Stimulated activated CD8-positive, alpha-beta memory T cell treated with anti-CD3 and anti-CD28 coated beads, Interleukin-15, amount 100 ng/mL, for 1 hour (primary cell): Measurements from ENCODE around the gene CRB2.
"Not testable (repeated sequence)": the region's sequence is repeated elsewhere in the genome, so short reads cannot be mapped to it uniquely, and the experiment has no call there.

Experiments
- DNase-seq: peaks from one replicate; pipeline ENCODE4 v3.0.0-alpha.2; 2020; ENCODE audit warnings: low read depth

CRB2 gene

DNA sequence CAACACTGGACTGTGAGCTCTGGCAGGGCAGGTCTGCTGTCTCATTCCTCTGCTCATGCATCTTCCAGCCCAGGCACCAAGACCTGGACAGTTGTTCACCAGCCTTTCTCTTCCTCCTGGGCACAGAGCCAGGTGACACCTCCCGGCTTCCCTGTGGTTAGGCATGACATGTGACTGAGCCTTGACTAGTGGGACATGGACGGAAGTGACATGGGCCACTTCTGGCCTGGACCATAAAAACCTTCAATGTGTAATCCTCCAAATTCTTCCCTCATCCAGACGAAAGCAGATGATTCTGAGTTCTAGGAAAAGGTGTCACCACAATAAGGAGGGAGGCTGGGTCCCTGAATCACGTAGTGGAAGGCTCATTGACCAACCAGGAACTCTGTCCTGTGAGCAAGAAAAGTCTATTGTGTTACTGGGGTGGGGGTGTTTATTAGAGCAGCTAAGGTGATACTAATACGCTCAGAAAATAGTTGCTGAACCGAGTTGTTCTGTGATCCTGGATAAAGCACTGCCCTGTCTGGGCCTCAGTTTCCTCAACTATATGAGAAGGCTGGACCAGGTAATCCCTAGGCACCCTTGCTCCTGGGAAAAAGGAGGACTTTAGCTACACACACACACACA, 26.6 kb upstream of the CRB2 start:
- DNase-seq, result no peak

DNA sequence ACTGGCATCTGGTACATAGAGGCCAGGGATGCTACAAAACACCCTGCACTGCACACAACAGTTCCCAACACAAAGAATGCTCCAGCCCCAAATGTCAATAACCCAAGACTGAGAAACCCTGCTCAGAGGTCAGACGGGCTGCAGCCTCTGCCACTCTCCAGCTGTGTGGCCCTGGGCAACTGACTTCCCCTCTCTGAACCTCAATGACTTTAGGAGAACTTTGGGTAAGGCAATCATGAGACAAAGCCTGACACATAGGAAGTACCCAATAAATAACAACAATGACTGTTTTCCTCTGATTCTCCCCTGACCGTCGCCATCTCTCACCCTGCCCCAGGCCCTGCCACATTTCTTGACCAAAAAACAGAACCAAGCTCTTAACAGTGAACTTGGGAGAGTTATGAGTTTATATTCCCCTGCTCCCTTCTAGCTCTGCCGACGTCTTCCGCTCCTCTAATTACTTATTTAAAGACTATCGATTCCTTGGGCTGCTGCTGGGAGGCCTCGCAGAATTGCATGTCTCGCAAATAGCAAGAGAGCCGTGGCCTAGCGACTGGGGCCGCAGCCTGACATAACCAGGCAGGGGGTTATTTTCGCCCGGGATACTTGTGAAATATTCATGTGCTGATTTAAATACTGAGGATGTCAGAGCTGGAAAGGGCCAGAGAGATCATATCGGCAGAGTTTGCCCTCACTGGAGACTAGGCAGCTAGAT, 24.5 kb upstream of the CRB2 start:
- no peak for DNase-seq

DNA sequence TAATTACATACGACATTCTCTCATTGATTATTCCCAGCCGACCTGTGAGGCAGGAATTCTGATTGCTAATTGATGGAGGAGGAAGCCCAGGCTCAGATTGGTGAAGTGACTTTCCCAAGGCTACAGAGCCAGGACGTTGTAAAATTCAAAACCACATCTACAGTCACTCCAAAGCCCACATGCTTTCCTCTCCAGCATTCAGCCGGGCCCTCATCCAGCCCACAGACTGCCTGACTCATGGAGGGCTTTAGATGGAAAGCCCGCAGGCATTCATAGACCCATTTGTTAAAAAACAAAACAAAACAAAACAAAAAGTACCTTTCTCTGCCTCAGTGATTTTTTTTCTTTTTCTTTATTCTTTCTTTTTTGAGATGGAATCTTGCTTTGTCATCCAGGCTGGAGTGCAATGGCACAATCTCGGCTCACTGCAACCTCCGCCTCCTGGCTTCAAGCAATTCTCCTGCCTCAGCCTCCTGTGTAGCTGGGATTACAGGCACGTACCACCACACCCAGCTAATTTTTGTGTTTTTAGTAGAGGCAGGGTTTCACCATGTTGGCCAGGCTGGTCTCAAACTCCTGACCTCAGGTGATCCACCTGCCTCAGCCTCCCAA, 22.8 kb upstream of the CRB2 start:
- DNase-seq, result not testable (repeated sequence)

DNA sequence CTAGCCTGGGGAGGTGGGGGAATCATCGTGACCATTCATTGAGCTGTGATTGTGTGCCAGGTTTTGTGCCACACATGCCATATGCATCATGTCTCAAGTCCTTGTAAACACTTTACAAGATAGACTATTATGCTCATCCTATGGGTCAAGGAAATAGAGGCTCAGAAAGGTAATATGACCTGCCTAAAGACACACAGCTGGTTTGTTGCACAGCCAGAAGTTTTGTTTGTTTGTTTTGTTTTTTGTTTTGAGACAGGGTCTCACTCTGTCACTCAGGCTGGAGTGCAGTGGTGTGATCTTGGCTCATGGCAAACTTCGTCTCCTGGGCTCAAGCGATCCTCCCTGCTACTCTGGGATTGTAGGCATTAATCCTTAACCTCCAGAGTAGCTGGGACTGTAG, 21.4 kb upstream of the CRB2 start:
- no peak for DNase-seq

DNA sequence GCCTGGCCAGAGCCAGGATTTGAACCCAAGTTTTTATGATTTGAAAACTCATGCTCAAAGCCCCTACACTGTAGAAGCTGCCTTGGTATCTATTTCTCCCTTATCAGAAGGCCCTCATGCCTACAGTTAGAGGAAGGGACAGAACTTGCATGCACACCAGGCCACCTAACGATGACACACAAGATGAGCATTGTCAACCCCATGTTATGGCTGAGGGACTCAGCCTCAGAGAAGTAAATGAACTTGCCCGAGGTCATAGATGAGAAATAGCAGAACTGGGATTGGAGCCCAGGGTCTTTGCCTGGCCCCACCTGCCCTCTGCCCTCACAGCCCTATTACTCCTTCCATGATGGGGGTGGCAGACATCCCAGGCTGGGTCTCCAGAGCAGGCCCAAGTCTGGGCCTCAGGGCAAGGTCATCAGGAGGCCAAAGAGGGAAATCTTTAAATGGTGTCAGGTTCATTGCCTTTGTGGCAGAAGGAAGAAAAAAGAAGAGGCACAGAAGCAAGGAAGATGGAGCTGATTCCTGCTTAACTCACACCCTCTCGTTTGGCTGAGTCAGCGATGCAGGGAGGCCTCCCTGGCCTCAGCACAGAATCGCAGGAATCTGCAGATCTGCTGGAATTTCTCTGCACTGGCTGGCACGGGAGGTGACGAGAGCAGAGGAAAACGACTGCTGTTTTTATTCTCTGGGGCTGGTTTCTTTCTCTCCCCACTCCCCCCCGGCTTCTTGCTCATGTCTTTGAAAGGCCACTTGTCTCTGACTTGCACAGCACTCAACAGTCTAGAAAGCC, 20.6 kb upstream of the CRB2 start:
- no peak for DNase-seq

DNA sequence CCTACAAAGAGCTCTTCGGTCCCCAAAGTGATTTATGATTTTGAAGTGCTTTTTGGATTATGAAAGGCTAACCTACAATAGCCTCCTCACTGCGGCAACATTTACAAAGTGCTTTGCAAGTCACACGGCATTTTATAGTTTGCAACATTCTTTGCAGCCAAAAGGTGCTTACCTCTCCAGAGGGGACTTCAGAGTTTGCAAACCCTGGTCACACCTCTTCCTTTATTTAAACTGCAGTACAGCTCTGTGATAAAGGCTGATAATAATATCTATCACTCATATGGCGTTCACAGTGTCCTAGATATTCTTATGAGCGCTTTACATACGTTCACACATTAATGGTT, 20.0 kb upstream of the CRB2 start:
- no peak for DNase-seq

DNA sequence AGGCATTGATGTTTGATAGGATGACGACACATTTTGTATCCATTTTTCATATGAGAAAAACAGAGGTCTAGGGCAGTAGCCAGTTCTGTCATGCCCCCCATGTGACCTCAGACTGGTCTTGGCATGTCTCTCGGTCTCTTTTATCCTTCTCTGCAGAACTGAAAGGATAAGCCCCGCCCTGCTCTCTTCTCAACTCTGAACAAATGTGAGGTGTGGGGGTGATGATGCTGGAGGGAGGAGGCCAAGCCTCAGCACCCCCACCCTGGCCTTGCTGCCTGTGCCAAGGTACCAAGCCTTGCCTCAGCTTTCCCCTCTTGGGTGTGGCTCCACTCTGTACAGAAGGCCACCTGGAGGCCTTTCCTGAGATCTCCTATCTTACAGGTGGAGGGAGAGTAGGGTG, 19.5 kb upstream of the CRB2 start:
- DNase-seq, result no peak

DNA sequence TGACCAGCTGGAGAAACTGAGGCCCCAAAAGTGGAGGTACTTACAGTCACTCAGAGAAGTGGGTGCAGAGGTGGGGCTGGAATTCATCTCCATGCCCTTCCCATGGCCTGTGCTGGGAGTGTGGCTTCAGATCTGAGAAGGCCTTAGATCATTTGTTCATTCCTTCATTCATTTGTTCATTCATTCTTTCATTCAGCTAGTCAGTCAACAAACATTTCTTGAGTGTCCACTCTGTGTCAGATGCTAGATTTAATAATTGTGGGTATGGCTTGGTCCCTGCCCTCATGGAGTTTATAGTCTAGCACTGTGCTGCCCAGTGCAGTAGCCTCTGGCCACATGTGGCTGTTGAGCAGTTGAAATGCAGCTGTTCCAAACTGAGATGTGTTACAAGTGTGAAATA, 19.0 kb upstream of the CRB2 start:
- DNase-seq, result no peak

DNA sequence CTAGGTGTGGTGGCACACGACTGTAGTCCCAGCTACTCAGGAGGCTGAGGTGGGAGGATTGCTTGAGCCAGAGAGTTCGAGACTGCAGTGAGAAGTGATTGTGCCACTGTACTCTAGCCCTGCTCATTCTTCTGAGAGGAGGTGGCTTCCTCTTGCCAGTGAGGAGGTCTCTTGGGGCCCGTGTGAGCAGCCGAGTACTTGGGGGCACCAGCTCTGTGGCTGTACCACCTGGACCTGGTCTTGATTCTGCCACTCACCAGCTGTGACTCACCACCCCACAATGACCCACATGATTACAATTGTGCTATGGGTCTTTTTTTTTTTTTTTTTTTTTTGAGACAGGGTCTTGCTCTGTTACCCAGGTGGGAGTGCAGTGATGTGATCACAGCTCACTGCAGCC, 18.0 kb upstream of the CRB2 start:
- DNase-seq, result no peak

DNA sequence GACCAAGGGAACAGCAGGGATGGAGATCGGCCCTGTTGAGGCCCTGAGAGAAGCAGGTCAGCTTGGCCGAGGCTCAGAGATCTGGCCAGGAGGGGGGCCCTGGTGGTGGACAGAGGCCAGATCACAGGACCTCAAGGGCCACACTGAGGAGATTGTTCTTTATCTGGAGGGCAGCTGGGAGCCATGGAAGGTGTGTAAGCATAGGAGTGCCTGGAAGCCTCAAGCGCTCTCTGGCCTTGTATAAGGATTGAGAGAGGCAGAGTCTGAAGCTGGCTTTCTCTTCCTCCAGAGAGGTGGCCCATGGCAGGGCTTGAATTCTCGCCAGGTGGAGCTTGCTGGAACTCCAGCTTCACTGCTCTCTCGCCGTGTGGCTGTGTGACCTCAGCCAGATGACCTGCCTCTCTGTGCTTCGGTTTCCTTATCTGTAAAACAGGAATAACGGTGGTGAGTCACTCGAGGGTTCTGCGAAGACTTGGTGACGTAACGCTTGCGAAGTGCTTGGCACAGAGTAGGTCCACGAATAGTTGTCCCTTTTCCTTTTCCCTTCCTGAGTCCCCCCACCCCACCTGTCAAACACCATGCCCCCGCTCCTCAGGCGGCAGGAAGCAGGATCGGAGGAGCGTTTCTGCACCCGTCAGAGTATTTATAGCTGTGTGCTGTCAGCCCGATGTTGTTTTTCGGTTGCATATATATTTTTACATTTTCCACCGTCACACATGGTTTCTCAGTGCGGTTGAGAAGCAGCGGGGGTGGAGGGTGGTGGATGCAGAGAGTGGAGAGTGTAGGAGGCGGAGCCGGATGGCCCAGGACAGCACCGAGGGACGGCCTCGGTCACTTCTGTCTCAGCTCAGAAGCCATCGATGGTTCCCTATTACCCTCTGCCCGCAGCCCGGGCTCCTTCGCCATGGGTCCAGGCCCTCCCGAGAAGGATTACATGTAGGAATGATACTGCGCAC, 17.0 kb upstream of the CRB2 start:
- peak; percentile 22 for DNase-seq

DNA sequence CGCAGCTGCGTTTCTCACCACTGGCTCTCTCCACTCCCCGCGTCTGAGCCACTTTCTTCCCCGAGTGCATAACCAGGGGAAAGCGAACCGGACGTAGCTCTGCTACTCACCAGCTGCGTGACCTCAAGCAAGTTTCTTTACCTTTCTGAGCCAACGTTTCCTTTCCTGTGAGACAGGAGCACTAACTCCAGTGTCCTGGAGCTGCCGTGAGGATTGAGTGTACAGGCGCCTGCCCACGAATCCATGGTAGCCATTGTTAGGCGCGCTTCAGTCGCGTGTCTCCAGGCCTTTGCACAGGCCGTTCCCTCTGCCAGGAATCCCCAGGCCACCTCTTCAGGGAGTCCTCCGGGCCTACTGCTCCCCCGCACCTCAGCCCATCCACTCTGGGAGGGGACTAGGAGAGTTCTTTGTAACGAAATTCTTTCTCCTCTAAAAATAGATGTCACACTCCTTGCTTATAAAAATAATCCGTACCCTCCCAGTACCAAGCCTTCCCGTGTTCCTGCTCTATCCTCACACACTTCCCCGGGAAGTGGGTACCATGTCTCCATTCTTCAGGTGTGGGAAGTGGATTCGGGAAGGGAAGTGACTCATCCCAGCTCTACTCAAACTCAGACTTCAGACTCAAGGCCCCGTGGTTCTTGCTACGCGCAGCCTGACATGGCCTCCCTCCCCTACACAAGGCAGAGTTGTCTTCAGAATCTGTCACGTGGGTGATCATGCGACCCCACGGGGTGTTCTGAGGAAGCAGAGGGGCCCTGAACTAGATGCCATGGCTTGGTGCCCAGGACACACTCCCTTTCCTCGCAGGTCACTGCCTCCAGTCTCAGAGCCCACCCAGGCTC, 16.1 kb upstream of the CRB2 start:
- peak; percentile 15 for DNase-seq

DNA sequence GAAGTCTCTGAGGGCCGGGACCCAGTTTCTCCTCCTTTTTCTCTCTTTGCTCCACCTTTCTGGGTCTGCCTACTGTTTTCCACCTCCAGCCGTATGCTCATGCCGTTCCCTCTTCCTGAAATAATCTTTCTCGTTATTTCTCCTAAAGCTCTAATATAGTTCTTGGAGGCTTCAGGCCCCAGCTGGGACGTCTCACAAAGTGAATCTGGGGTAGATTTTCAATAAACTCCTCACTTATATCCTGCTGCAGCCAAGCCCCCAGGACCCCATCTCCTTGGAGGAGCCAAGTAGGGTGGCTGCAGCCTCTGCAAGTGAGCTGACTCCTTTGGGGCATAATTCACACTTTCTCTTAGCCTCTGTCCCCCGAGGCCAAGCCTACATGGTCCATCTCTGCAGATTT, 14.2 kb upstream of the CRB2 start:
- DNase-seq, result no peak

DNA sequence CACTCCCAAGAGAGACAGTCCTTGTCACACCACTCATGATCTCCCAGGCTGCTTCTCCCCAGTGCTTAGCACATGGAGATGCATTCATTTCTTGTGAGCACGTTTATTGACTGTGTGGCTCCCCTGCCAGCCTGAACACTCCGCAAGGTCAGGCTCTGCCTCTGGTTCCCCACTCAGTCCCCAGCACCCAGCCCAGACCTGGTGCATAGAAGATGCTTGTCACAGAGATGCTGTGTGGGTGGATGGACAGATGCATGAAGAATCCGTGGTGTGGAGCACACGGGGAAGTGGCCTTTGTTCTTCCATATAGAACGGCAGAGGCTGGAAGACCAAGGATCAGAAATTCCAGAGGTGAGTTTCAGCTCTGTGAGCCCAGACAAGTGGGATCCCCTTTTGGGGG, 13.8 kb upstream of the CRB2 start:
- DNase-seq, result no peak

DNA sequence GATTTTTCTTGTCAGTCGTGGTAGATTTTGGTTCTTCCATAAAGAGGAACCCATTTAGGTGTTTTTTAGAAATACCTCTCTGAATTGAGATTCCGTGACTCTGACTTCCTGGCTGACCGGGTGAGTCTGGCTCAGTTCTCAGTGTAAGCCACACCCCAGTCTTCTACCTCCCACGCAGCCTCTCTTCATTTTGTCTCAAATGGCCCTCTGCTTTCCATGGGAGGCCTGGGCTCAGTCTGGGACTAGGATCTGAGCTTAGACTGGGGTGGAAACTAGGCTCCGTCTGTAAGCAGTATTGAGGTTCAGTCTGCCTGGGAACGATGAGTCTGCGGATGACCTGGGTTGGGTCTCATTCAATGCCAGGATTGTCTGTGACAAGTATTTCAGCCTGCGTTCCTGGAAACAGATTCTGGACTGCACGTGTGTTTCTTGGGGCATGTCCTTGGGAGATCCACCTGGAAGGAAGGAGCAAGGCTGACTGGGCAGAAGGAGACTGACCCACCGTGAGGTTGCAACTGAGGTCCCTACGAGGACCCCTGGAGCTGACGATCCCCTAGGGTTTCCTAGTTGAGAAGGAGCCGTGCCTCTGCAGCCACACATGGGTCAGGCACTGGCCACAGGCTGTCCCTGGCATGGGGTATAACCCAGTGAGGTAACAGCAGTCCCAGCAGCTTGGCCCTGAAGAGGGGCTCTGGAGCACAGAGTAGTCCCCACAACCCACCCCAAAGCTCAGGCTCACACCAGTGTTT, 12.4 kb upstream of the CRB2 start:
- DNase-seq, result no peak

DNA sequence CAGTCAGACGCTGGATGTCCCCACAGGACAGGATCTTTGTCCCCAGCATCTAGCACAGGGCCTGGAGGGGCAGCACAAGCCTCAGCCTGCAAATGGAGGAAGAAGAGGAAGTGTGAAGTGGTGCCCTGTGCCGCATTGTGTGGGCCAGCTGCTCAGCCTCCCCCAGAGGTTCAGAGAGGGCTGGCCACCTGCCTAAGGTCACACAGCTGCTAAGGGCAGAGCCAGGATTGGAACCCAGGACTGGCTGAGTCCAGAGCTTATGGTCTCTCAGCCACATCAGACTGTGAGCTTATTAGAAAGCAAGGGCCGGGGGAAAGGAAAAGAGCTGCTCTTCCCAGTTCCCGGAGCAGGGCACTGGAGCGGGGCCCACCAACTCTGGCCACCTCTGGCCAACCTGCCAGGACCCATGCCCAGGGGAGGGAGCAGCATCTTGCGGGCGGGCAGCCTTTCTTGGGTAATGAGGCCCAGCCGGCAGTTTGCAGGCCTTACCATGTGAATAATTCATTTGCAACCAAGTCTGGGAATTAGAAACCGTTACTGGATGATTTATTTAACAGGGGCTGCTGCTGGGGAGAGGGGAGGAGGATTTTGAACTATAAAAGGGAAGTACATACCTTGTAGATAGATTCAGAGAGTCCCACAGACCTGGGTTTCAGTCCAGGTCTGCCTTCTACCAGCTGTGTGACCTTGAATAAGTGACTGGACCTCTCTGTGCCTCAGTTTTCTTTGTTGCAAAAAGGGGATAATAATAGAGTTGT, 11.6 kb upstream of the CRB2 start:
- no peak for DNase-seq

DNA sequence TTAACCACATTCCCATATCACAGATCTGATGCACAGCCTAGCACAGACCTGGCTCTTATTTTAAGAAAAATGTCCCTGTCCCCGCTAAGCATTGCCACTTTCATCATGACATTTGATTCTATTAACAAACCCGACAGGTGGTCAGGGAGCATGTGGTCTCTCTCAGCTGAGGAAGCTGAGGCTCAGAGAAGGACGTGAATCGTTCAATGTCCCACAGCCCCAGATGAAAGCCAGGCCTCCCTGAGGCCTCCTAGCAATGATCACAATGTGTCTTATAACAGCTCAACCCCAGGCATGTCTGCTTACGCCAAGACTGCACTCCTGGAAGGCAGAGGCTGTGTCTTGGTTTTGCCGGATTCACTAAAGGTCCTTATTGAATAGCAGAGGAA, 10.4 kb upstream of the CRB2 start:
- DNase-seq, result no peak

DNA sequence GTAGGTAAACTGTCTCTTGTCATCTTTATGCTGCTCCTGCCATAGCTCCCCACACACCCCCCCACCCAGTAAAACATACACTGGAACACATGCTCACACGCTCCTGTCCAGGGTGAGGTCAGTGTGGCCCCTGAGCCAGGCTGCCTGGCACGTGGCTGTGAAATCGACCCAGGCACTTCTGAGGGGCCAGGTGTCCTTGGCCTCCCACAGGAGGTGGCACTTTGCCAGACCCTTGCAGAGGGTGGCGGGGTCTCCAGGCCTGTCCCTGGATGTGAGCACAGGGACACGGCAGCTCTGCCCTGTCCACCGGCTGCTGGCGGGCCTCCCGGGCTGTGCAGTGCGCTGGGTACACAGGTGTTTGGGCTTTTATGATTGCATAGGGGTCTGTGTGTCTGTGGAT, 10.0 kb upstream of the CRB2 start:
- DNase-seq, result no peak

DNA sequence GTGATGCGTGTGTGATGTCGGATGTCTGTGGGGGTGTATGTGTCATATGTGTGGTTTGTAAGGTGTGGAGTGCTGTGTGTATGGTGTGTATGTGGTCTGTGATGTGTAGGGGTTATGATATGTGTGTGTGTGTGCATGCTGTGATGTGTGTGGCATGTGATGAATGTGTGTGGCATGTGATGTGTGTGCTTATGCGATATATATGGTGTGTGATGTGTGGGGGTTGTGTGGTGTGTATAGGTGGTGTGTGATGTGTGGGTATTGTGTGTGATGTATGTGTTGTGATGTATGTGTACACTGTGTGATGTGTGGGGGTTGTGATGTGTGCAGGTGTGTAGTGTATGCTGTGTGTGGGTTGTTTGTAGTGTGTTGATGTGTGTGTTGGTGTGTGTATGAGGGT, 9.2 kb upstream of the CRB2 start:
- no peak for DNase-seq

DNA sequence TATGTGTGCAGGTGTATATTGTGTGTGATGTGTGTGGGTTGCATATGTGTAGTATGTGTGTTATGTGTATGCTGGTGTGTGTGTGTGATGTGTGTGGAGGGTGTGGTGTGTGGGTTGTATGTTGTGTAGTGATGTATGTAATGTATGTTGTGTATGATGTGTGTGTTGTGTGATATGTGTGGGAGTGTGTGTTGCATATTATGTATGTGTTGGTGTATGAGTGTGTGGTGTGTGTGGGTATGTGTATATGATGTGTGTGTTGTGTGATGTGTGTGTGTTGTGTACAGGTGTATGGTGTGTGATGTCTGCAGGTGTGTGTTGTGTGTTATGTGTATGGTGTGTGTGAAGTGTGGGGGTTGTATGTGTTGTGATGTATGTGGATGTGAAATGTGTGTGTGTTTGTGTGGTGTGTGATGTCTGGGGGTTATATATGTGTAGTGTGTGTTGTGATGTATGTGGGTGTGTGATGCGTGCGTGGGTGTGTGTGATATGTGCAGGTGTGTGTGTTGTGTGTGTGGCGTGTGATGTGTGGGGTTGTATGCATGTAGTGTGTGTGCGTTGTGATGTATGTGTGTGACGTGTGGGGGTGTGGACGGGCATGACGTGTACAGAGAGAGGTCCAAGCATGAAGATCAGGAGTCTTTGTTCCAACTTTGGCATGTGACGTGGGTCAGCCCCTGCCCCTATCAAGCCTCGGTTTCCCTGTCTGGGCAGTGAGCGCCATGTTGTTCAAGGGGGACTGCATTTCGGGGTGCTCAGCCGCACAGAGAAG, 8.5 kb upstream of the CRB2 start:
- no peak for DNase-seq
